ENCODE results near the gene IFNA13.
A peak's percentile ranks its signal among the peaks of the same experiment; 100 is the strongest.

The IFNA13 gene

DNA sequence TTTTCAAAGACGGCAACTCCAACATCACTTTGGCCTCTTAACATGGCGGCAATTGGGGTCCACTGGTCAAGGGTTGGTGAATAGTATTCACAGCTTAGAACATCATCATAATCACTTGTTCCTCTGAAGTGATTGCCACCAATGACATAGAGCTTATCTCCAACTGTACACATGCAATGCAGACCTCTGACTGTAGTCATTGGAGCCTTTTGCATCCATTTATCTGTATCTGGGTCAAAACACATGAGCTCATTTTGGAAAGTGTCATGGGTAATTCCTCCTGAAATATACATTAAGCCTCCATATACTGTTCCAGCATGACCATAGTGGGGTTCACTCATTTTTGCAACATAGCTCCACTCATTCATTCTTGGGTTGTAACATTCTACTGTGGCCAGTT, 34.6 kb downstream of the IFNA13 start:
- TF ChIP-seq, protein P1, sequence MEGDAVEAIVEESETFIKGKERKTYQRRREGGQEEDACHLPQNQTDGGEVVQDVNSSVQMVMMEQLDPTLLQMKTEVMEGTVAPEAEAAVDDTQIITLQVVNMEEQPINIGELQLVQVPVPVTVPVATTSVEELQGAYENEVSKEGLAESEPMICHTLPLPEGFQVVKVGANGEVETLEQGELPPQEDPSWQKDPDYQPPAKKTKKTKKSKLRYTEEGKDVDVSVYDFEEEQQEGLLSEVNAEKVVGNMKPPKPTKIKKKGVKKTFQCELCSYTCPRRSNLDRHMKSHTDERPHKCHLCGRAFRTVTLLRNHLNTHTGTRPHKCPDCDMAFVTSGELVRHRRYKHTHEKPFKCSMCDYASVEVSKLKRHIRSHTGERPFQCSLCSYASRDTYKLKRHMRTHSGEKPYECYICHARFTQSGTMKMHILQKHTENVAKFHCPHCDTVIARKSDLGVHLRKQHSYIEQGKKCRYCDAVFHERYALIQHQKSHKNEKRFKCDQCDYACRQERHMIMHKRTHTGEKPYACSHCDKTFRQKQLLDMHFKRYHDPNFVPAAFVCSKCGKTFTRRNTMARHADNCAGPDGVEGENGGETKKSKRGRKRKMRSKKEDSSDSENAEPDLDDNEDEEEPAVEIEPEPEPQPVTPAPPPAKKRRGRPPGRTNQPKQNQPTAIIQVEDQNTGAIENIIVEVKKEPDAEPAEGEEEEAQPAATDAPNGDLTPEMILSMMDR (IDR thresholded peaks at IDR 0.05; ENCODE audit: low read depth, low read length, missing control alignments): no peak
- peak overlapping the region; percentile 79; the same call in 1 of the 2 replicates for H3K4me3 ChIP-seq (replicated peaks; ENCODE audit: low read depth, low read length)
- DNase-seq (ENCODE audit: extremely low read depth, low read depth): no peak

DNA sequence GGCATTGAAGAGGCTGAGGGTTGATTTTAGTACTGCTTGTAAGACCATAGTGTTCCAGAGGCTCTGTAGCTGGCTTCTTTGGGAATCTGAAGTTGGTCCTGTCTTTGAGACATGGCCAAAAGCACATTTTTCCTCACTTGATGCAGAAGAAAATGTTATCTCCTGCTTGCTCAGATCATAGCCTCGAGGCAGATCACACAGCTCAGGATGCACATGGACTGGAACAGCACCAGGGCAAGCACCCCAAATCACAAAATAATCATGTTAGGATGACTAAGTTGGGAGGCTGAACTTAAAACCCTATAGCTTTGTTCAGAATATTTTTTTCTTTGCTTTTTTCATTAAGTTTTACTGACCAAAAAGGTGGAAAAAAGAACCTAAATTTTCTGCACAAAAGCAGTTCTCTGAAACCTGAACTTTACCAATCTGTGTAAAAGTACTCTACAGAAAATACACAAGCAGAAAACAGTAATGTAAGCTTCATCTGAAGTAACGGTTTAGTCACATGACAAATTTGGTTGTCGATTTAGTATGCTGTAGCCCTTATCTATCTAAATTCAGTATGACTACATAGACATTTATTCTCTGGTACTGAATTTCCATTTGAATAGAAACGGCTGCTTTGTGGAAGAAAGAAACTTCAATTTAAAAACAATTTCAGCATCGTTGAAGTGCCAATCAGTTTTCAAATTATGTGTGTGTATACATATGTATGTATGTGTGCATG, 36.0 kb downstream of the IFNA13 start:
- peak overlapping the region; percentile 1; the same call in 1 of the 2 replicates for H3K4me3 ChIP-seq (replicated peaks; ENCODE audit: low read depth, low read length)
- TF ChIP-seq, protein P1 (IDR thresholded peaks at IDR 0.05; ENCODE audit: low read depth, low read length, missing control alignments): no peak
- no peak for DNase-seq (ENCODE audit: extremely low read depth, low read depth)

DNA sequence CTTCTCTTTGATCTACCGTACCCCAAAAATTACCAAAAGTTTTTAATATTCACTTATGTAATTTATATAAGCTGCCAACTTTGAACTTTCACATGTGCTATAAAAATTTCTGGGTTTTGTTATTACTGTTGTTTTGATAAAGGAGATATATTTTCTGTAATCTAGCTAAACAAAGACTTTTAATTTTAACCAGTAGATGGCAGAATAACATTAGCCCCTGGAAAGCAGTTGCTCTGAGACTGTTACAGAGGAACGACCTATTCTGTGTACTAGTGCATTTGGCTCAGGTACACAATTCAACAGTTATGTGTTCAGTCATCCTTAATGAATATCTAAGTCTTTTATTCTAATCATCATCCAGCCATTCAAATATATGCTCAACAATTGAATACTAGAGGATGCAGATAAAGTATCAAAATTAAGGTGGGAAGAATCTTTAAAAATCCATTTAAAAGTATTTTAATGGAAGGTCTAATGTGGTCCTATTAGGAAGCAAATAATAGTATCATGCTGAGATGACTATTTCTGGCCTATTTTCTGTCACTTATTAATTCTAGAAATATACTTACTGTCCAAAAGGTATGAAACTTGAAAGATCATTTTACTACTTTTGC, 41.2 kb downstream of the IFNA13 start:
- no peak for DNase-seq (ENCODE audit: extremely low read depth, low read depth)
- H3K4me3 ChIP-seq (replicated peaks; ENCODE audit: low read depth, low read length): no peak overlapping the region
- TF ChIP-seq, protein P1 (IDR thresholded peaks at IDR 0.05; ENCODE audit: low read depth, low read length, missing control alignments): peak; percentile 53

DNA sequence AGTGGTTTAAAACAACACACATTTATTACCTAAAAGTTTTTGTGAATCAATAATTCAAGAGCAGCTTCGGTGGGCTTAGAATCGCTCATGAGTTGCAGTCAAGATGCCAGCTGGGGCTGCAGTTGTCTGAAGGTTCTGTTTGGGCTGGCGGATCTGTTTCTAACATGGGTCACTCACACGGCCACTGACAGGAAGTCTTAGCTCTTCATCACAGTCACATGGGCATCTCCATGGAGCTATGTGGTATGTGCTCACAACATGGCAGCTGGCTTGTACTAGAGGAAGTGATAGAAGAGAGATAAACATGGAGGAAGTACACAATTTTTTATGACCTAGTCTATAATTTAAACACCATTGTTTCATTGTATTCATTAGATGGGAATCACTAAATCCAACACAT, 43.8 kb downstream of the IFNA13 start:
- DNase-seq (ENCODE audit: extremely low read depth, low read depth): no peak
- TF ChIP-seq, protein P1 (IDR thresholded peaks at IDR 0.05; ENCODE audit: low read depth, low read length, missing control alignments): no peak
- no peak overlapping the region for H3K4me3 ChIP-seq (replicated peaks; ENCODE audit: low read depth, low read length)

DNA sequence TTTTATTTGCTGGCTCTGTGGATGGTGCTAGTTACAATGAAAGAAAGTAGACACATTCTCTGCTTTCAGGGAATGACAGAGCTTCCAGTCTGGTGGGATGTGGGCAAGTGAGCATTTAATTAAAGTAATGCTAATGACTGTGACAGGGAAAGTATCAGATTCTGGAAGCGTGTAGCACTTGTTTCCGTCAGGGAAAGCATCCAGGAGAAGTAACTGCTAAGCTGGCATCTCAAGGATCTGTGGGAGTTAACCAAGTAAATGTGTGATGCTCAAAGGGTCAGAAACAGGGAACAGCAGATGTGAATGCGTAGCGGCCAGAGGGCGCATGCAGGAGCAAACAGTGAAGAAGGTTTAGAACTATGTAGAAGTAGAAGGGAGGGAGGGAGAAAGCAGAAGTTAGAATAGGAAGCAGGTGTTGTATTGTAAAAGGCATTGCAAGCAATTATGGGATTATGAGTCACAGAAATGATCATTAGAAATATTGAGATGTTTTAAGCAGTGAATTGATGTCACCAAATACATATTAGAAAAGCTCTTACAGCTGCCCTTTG, 44.9 kb downstream of the IFNA13 start:
- no peak for DNase-seq (ENCODE audit: extremely low read depth, low read depth)
- no peak overlapping the region for H3K4me3 ChIP-seq (replicated peaks; ENCODE audit: low read depth, low read length)
- TF ChIP-seq, protein P1 (IDR thresholded peaks at IDR 0.05; ENCODE audit: low read depth, low read length, missing control alignments): no peak

DNA sequence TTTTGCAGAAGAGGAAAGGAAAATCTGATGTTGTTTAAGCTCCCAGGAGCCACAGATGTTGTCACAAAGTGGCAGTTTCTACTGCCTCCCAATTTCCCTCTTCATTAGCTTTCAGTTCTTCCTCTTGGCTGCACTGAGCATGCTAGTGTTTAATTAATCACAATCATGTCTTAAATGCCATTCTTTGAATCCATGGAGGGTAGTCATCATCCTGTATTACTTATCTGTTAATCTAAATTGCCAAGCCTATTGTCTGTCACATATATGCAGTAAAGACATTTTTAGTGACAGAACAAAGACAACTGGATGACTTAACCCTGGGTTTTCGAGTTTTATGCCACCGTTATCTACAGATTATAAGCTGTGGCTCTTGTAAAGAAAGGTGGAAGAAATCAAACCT, 47.4 kb downstream of the IFNA13 start:
- TF ChIP-seq, protein P1 (IDR thresholded peaks at IDR 0.05; ENCODE audit: low read depth, low read length, missing control alignments): no peak
- H3K4me3 ChIP-seq (replicated peaks; ENCODE audit: low read depth, low read length): no peak overlapping the region
- DNase-seq (ENCODE audit: extremely low read depth, low read depth): no peak

All from HFF-Myc (cell line).